Measurements from ENCODE around the gene PNKP.
A peak's percentile ranks its signal among the peaks of the same experiment; 100 is the strongest.

Gene PNKP

DNA sequence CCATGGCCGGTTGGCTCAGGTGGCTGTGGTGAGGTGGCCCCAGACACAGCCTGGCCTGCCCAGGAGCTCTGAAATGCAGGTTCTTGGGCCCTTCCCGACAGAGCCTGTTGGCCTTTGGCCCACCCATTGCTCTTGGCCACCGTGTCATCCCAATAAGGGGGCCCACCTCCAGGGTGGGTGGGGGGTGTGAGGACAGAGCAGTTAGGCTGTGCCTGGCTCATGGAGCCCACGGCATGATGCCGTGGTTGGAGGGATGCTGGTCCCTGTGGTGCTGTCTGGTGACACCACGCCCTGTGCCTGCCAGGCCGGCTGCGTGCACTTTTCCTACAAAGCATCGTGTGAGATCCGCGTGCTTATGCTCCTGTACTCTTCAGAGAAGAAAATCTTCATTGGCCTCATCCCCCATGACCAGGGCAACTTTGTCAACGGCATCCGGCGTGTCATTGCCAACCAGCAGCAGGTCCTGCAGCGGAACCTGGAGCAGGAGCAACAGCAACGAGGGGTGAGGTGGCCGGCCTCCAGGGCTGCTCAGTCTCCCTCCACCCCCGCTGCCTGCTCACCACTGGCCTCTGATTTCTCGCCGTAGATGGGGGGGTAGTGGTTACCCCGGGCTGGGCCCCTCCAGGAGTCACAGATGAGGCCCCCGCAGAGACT lies 7.6 kb downstream of the PNKP start:
- no peak for DNase-seq (ENCODE audit: low spot score)

DNA sequence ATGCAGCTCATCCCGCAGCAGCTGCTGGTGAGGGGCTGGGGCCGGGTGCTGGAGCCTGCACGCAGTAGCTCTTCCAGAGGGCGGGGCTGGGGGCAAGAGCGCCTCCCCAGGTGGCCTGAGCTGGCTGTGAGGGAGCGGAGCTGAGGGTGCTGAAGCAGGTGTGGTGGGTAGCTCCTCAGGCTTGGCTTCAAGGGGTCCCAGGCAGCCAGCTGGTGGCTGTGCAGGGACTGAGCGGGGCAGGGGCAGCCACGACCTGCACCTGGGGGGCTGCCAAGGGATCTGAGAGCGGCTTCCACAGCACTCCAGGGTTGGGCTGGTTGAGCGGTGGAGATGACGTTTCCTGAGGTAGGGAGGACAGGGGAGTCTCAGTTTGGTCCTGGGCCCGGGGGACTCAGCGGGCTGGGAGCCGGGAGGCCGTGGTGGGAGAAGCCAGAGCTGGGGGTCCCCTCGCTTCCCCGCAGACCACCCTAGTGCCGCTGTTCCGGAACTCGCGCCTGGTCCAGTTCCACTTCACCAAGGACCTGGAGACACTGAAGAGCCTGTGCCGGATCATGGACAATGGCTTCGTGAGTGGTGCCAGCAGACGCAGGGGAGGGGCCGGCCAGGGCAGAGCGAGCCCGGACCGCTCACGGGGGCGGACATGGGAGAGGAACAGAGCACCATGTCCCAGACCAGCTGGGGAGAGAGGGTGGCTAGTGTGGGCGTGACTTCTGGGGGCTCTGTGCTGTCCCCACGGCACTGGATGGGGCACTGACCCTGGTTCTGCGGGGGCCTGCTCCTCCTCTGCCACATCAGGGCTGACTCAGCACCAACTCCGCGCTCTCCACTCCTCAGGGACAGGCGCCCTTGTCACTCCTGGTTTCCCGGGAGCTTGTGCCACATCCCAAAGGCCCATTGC lies 9.0 kb downstream of the PNKP start:
- no peak for DNase-seq (ENCODE audit: low spot score)

DNA sequence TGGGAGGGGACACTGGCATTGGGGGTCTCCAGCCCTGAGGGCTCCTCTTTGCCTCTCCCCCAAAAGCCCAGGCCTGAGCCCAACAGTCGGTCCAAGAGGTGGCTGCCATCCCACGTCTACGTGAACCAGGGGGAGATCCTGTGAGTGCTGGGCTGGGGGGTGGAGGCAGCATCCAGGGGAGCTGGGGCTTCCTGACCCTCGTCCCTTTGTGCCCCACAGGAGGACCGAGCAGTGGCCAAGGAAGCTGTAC lies 9.6 kb downstream of the PNKP start:
- no peak for DNase-seq (ENCODE audit: low spot score)

GRCh38 chr19:49857061-49857837 lies 10.1 kb downstream of the PNKP start:
- no peak for DNase-seq (ENCODE audit: low spot score)

DNA sequence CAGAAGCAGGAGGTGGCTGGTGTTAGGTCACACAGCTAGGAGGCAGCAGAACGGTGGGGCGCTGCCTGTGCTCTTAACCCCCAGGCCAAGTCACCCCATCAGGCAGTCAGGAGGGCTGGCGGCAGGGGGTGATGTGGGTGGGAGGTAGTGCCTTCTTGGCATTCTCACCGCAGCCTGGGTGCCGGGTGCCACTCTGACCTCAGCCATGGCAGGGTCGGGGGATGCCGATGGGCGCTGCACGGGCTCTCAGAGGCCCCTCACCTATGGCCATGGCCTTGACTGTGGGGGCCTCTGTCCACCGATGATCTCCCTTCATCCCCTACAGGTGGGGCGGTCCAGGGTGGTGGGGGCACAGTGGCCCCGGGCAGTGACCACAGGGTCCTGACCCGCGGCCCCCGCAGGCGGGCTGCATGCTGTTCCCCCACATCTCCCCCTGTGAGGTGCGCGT lies 10.8 kb downstream of the PNKP start:
- no peak for DNase-seq (ENCODE audit: low spot score)

GRCh38 chr19:49855676-49856573 lies 11.5 kb downstream of the PNKP start:
- DNase-seq (ENCODE audit: low spot score), result no peak

GRCh38 chr19:49855277-49855675 lies 12.1 kb downstream of the PNKP start:
- no peak for DNase-seq (ENCODE audit: low spot score)

- no peak for DNase-seq (ENCODE audit: low spot score)
Measured at GRCh38 chr19:49854378-49855263, 12.8 kb downstream of the PNKP start.

- no peak for DNase-seq (ENCODE audit: low spot score)
Measured at GRCh38 chr19:49853852-49854377, 13.5 kb downstream of the PNKP start.

GRCh38 chr19:49852631-49853126 lies 14.7 kb downstream of the PNKP start:
- no peak for DNase-seq (ENCODE audit: low spot score)

- DNase-seq (ENCODE audit: low spot score), result peak; percentile 20
Measured at GRCh38 chr19:49851456-49852259, 15.7 kb downstream of the PNKP start.

DNA sequence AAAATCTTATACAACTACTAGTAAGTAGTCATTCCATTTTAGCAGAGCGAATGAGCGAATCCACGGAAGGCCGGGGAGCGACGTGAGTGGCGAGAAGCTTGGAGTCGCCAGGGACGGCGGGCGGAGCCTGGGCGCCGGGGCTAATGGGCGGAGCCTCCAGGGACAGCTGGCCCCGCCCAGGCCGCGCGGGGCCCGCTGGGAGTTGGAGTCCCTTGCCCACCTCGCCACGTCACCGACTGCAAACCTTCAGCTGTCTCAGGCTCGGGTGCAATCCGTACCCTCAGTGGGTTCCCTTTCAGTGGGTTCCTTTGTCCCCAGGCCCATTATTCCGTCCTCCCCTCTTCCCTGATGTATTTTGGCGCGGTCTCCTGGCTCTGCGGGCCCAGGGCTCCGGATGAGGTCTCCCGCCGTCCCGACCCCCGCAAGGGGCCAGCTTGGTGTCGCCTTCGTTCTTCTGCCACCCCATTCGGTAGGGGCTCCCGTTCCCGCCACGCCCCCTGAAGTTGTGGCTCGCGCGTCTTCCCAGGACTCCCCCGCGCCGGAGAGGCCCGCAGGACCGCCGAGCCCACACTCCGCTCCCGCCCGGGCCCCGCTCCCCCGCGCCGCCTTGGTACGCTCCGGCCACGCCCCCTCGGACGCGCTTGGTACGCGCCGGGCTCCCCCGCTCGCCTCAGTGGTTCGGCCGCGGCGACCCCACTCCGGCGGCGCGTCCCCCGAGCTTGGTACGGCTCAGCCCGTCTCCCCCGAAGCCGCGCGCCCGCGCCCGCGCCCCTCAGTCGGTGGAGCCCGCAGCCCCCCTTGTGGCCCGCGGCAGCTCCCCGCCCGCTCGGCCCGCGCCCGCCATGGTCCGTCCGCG lies 16.7 kb downstream of the PNKP start, which contains the start of gene PTOV1:
Gene PTOV1 (plus strand): TSS at position 673 of the 856 bp plus-strand sequence.
- DNase-seq (ENCODE audit: low spot score), result peak; percentile 84

- DNase-seq (ENCODE audit: low spot score), result no peak
Measured at GRCh38 chr19:49850221-49850486, 17.2 kb downstream of the PNKP start.

- no peak for DNase-seq (ENCODE audit: low spot score)
Measured at GRCh38 chr19:49849433-49850220, 17.7 kb downstream of the PNKP start.

GRCh38 chr19:49848938-49849337 lies 18.4 kb downstream of the PNKP start:
- no peak for DNase-seq (ENCODE audit: low spot score)

DNA sequence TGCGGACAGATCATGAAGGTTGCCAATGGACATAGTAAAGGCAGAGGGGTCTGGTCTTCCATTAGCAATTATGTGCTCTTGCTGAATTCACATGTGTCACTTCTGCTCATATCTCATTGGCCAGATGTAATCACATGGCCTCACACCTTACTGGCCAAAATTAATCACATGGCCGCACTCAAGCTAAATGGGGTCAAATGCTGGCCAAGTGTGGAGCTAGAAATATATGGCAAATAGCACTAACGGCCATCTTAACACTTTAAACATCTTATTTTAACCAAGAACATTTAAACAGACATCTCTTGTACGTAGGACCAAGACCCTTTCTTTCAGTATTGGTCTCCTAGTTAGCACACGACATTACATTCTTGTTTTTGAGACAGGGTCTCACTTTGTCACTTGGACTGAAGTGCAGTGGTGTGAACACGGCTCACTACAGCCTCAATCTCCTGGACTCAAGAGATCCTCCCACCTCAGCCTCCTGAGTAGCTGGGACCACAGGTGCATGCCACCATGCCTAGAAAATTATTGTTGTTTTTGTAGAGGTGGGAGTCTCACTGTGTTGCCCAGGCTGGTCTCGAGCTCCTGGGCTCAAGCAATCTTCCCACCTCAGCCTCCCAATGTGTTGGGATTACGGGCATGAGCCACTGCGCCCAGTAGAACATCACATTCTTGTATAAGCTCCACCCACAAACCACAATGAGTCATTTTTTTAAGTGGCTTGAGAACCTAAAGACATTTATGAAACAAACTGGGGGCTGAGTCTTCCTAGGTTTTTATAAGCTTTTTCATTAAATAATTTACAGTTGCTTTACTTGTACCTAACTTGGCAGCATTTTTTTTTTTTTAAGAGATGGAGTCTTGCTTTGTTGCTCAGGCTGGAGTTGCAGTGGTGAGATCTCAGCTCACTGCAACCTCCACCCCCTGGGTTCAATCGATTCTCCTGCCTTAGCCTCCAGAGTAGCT lies 19.4 kb downstream of the PNKP start:
- peak; percentile 39 for DNase-seq (ENCODE audit: low spot score)

DNA sequence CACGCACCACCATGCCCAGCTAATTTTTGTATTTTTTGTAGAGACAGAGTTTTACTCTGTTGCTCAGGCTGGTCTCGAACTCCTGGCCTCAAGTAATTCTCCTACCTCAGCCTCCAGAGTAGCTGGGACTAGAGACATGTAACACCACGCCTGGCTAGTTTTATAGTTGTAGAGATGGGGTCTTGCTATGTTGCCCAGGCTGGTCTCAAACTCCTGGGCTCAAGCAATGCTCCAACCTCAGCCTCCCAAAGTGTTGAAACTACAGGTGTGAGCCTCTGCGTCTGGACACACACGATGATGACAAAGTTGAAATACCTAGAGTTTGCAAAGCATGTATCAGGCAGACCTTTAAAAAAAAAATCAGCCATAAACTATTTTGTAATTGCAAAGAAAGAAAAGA lies 21.0 kb downstream of the PNKP start:
- no peak for DNase-seq (ENCODE audit: low spot score)

Data from CD4-positive, alpha-beta T cell treated with Interleukin-6 at 100 ng/mL for 8 hours (primary cell).